ENCODE data around the gene ZNF771.
A peak's percentile ranks its signal among the peaks of the same experiment; 100 is the strongest.

The ZNF771 gene

DNA sequence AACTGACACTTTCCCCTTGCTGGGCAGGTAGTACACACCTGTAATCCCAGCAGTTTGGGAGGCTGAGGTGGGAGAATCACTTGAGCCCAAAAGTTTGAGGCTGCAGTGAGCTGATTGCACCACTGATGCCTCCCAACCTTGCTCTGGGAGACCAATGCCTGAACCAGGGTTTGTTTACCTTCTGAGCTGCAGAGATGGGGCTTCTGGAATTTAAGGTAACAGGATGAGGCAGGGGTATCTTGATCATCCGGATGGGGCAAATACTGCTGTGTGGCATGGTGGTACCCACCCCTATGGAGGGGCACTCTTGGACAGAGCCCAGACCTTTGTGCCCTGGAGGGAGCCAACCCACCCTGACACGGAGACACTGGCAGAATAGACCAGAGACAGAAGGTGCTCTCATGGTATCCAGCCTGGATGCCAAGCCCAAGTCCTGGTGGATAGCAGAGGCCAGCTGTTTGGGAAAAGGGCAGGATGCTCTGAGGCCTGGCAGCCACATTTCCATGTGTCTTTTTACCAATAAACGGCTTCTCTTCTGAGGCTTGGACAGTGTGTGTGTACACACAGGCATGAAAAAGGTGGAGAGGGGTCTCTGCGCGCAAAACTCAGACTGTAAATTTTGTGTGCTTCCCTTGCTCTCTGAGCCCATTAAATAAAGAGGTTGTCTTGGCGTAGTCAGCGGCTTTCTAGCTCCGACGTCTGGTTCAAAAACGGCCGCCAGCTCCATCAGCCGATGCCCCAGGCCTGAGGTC, 7.8 kb upstream of the ZNF771 start:
- peak in 1 of 2 experiments; percentile 42 for DNase-seq

DNA sequence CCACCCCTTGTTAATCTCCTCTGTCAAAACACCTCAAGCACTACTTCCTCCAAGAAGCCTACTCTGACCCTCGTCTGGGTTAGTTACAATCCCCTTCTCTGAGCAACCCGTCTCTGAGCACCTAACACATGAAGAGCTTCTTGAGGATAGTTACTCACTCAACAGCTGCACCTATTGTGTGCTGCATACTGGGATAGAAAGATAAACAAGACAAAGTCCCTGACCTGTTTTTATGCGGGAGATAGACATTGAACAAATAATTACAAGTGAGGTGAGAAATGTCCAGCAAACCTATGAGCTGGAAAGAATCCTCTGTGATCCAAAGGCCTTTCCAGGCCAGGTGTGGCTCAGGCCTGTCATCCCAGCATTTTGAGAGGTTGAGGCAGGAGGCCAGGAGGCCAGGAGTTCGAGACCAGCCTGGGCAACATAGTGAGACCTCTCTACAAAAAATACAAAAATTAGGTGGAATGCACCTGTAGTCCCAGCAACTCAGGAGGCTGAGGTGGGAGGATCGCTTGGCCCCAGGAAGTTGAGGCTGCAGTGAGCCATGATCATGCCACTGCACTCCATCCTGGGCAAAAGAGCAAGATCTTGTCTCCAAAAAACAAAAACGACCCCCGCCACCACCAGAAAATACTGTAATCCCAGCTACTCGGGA, 5.5 kb upstream of the ZNF771 start:
- no peak for DNase-seq

DNA sequence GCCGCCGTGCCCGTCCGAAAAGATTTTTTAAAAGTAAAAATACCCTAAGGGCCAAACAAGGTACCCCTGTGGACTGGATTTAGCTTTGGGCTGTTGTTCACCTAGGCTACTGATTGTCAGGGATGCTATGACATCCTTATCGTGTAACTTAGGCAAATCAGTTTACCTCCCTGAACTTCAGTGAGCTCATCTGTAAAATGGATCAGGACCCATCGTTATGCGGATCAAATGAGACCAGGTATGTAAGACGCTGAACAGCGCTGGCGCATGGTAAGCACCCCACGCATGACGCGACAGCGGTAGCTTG, 658 bp upstream of the ZNF771 start:
- DNase-seq: no peak

DNA sequence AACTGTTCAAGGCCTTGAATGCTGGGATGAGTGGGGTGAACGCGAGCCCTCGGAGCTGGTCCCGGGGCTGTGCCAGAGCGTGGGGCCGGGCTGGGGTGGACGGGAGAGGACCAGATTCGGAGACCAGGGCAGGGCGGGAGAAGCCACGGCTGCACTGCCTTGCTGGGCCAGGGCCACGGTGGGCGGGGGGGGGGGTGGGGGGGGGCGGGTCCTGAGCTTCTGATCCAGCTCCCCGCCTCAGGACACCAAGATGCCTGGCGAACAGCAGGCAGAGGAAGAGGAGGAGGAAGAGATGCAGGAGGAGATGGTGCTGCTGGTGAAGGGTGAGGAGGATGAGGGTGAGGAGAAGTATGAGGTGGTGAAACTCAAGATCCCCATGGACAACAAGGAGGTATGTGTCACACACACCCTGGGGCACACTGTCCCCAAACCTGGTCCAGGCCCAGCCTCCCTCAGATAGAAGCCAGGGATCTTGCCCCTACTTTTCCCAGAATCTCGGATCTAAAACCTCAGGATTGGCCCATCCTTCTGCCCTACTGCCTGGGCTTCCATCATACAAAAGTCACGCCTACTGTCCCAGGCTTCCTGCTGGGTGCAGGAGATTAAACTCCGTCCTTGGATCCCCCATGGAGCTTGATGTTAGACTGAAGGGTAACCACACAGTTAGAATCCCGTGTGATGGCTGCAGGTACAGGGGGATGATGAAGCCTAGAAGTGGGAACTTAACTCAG, 563 bp downstream of the ZNF771 start:
- no peak for DNase-seq

DNA sequence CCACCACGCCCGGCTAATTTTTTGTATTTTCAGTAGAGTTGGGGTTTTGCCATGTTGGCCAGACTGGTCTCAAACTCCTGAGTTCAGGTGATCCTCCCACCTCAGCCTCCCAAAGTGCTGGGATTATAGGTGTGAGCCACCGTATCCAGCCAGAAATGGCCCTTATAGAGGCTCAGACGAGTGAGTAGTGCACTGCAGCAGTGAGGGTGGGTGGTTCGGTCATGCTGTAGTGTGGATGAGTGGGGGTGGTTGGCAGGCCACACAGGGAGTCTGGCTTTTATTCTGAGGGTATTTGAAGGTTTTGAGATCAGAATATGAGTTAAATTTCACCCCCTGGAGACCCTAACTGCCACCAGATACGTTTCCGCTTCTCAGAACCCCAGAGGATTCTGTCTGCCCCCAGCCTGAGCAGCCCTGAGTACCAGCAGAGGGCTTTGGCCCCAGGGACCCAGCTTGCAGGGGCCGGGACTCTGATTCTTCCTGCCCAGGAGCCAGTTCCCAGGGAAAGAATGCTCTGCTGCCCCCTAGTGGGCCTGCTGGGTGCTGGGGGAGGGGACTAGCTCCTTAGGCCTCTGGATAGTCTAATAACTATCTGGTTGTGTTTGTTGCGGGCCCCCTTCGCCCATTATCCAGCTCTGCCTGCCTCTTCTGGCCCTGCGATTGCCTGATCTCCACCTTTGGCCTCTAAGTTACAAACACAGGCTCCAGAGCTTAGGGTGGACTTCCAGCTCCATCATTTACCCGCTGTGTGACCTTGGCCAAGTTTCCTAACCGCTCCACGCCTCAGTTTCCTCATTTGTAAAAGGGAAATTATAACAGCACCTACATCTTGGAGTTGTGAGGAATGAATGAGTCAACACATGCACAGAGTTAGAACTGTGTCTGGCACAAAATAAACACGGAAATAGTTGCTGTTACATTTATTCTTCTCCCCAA, 2.0 kb downstream of the ZNF771 start:
- peak; percentile 78 to 93 for DNase-seq

GRCh38 chr16:30413112-30413806, 5.9 kb downstream of the ZNF771 start:
- no peak for DNase-seq

- no peak for DNase-seq
These were observed 6.8 kb downstream of the ZNF771 start for GRCh38 chr16:30414159-30414558.

- DNase-seq: no peak
These were observed 8.7 kb downstream of the ZNF771 start for GRCh38 chr16:30416047-30416603.

- no peak for DNase-seq
These were observed 9.5 kb downstream of the ZNF771 start for GRCh38 chr16:30416624-30417528.

DNA sequence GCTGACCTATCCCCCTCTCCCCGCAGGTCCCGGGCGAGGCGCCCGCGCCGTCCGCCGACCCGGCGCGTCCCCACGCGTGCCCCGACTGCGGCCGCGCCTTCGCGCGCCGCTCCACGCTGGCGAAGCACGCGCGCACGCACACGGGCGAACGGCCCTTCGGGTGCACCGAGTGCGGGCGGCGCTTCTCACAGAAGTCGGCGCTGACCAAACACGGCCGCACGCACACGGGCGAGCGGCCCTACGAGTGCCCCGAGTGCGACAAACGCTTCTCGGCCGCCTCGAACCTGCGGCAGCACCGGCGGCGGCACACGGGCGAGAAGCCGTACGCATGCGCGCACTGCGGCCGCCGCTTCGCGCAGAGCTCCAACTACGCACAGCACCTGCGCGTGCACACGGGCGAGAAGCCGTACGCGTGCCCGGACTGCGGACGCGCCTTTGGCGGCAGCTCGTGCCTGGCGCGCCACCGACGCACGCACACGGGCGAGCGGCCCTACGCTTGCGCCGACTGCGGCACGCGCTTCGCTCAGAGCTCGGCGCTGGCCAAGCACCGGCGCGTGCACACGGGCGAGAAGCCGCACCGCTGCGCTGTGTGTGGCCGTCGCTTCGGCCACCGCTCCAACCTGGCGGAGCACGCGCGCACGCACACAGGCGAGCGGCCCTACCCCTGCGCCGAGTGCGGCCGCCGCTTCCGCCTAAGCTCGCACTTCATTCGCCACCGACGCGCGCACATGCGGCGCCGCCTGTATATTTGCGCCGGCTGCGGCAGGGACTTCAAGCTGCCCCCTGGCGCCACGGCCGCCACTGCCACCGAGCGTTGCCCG, 10.3 kb downstream of the ZNF771 start:
- peak; percentile 85 to 90 for DNase-seq

DNA sequence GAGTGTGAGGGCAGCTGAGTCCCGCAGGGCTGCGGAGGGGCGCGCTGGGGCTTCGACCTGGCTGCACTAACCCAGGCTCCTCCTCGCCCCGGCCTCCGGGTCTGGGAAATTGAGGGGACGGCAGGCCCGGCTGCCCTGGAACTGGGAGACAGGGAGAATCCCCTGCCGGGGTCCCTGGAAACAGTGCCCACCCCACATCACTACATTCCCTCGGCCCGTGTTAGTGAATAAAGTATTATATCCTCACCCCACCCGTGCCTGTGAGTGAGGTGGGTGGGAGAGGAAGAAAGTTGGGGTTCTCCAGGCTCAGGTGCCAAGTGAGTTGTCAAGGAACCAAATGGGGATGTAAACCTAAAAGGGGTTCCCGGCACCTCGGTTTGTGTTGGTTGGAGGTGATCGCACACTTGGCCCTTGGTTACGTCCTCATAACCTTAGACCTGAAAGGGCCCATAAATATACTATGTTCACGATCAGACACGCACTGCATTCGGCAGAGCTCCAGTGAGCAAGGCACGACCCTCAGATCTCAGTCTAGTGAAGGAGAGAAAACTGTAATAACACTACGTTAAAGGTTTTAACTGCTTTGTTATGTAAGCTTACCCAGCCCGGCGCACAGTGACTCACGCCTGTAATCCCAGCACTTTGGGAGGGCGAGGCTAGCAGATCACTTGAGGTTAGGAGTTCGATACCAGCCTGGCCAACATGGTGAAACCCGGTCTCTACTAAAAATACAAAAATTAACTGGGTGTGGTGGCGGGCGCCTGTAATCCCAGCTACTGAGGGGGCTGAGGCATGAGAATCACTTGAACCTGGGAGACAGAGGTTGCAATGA, 11.2 kb downstream of the ZNF771 start:
- no peak for DNase-seq

DNA sequence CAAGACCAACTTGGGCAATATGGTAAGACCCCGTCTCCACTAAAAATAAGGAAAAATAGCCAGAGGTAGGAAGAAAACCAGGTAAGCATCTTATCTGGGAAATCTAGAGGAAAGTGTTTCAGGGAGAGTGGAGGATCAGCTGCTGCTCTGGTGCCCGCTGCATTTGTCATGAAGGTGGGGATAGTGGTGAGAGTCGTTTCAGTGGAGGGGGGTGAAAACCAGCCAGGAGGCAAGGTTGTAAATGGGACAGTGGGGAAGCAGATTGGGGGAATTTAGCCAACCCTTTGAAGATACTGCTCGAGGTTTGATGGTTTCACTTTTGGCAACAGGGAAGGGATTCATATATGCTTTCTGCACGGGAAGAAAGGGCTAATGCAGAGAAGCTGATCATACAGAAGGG, 13.6 kb downstream of the ZNF771 start:
- no peak for DNase-seq

- DNase-seq: no peak
These were observed 20.6 kb downstream of the ZNF771 start for GRCh38 chr16:30428055-30428454.

- no peak for DNase-seq
These were observed 21.9 kb downstream of the ZNF771 start for GRCh38 chr16:30429418-30429677.

DNA sequence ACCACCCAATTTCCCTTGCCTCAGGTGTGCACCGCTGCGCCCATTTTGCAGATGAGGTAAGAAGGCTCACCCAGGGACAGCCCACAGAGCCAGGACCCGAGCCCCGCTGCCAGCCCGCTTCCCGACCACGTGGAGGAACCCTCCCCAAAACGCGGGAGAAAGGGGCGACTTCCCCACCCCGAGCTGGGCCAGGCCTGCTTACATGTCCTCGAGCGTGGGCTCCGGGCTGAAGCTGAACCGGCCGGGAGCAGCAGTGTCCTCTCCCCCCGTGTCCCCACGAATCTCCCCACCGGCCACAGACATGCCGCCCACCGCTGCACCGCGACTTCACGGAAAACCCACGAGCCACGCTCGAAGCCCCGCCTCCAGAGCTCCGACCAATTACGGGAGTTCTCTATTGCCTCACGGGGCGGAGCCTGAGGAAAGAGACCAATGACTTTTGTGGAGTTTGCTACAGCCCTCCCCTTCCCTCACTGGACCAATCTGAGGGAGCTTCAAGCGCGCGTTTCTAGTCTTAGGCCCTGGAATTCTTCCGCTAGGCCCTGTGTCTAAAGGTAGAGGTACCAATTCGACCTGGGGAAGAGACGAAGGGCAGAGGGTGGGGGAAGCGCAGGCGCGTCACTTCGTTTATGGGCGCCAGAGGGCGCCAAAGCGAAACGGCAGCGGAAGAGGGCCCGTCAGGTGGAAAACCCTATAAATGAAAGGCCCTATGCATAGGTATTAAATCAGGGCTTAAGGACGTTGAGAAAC, 22.4 kb downstream of the ZNF771 start, which contains the start of gene DCTPP1:
TSS of gene DCTPP1 (minus strand) at position 353 of the 750 bp plus-strand sequence. CDS start at position 303, 50 bp downstream.
- peak; percentile 100 for DNase-seq

GRCh38 chr16:30430428-30430970, 23.1 kb downstream of the ZNF771 start:
- no peak for DNase-seq

- no peak for DNase-seq
These were observed 27.4 kb downstream of the ZNF771 start for GRCh38 chr16:30434852-30435251.

- no peak for DNase-seq
These were observed 30.2 kb downstream of the ZNF771 start for GRCh38 chr16:30437511-30438046.
